Measurements from ENCODE around the gene TRIP13. TPM values are rescaled to one million over a fixed set of nuclear protein-coding genes. Genes with fewer than 3 reads are reported as not detected.

The TRIP13 gene, protein sequence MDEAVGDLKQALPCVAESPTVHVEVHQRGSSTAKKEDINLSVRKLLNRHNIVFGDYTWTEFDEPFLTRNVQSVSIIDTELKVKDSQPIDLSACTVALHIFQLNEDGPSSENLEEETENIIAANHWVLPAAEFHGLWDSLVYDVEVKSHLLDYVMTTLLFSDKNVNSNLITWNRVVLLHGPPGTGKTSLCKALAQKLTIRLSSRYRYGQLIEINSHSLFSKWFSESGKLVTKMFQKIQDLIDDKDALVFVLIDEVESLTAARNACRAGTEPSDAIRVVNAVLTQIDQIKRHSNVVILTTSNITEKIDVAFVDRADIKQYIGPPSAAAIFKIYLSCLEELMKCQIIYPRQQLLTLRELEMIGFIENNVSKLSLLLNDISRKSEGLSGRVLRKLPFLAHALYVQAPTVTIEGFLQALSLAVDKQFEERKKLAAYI
- 15.0 and 86.3 TPM in 2 replicates for total RNA-seq

DNA sequence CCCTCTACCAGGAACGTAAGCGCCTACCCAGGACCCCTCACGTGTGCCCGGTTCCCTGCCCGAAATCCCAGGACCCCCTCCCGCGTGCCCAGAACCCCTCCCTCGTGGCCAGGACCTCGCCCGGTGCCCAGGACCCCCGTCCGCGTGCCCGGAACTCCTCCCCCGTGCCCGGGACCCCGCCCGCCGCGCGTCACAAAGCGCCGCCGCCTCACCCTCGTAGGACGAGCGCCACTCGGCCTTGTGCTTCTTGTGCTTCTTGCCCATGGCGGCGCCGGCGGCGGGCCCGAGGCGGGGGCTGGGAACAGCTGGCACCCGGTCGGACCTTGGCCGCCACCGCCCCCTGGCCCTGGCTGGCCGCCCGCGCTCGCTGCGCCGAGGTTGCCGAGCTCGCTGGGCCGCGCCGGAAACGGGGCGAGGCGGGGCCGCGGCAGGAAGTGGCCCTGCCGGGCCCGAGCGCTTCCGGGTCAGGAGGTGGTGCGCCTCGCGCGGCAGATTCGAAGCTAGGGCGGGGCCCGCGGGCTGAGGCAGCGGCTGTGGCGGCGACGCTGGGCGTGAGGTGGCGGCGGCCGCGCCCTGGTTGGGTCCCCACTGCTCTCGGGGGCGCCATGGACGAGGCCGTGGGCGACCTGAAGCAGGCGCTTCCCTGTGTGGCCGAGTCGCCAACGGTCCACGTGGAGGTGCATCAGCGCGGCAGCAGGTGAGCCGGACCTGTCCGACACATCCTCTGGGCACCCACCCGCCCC lies at the start of gene TRIP13, which contains the start of gene BRD9:
Gene TRIP13 (plus strand): TSS at position 491 of the 743 bp plus-strand sequence. CDS start 115 bp downstream, at position 606.
Gene BRD9 (minus strand): TSS at position 408 of the 743 bp plus-strand sequence. CDS start 144 bp downstream, at position 264.

DNA sequence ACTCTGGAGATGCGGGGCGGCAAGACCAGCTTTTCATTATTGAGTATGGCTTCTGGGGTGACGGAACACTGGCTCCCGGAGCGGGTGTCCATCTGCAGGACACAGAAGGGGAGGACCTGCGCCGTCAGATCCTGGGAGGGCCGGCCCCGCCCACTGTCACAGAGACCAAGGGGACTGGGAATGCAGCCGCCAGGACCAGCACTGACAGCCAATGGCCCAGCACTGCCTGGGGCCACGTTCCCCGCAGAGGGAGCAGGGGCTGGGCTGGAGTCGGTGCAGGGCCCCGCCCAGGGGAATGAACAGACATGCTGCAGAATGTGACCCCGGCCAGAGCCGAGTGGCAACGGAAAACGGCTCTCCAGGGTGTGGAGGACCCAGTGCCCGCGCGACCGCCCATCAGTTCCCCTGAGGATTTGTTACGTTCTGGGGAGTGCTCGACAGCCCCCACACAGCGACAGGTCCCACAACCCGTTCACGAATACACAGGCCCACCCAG lies 42.1 kb upstream of the TRIP13 start, which contains the start of gene ZDHHC11:
Gene ZDHHC11 (minus strand): TSS at position 476 of the 496 bp plus-strand sequence. CDS start 384 bp downstream, at position 92.

Other genes starting within 250 kb of the TRIP13 start
- 0.22 and 0.25 TPM in 2 replicates for gene TPPP, start 199.5 kb upstream of the TRIP13 start, total RNA-seq
- gene ZDHHC11B, start 108.2 kb upstream of the TRIP13 start, total RNA-seq = 0.50 TPM in 1 of 2 replicates, not detected in the other
- gene ZDHHC11, start 41.9 kb upstream of the TRIP13 start, total RNA-seq = 0.44 and 2.5 TPM in 2 replicates
- 47.2 and 66.5 TPM in 2 replicates for gene BRD9, start 83 bp upstream of the TRIP13 start, total RNA-seq
- gene NKD2, start 115.9 kb downstream of the TRIP13 start, total RNA-seq = not detected in 2 replicates
- gene SLC12A7, start 219.2 kb downstream of the TRIP13 start, total RNA-seq = 12.4 and 17.6 TPM in 2 replicates

Measured in uterine smooth muscle cell (primary cell).